MCF 10A (cell line): ENCODE results near the gene ADK. TPM values are rescaled to one million over a fixed set of nuclear protein-coding genes. Genes with fewer than 3 reads are reported as not detected.

Source experiments
- BruUV-seq: library from RNA; stranded (reverse); fragments of 400-500 nt; replicated peaks from 2 replicates; lab custom pipeline; 2021; lab: Mats Ljungman, UMichigan
- CTCF ChIA-PET: fragments of 300-600 bp; sonication (Branson Sonifier 250); formaldehyde crosslinking; extraction: SDS; loops from one replicate; lab custom pipeline; 2021; ENCODE audit warnings: antibody characterized with exemption, inconsistent platforms; lab: Yijun Ruan, JAX
- POLR2A ChIA-PET: fragments of 300-600, 350-650 bp; sonication (Branson Sonifier 250); formaldehyde crosslinking; extraction: SDS; loops from one replicate; lab custom pipeline; 2020; ENCODE audit warnings: antibody characterized with exemption, inconsistent platforms; lab: Yijun Ruan, JAX
- DNase-seq: peaks from one replicate; pipeline ENCODE4 v3.0.0-alpha.2; 2018; ENCODE audit not compliant: unreplicated experiment
- H3K27ac Mint-ChIP-seq: one replicate; pipeline ENCODE4 v1.8.0; 2022; ENCODE audit warnings: mild to moderate bottlenecking, low read depth, mixed read lengths; ENCODE audit not compliant: unreplicated experiment
- H3K27me3 Mint-ChIP-seq: one replicate; pipeline ENCODE4 v1.8.0; 2022; ENCODE audit warnings: mixed read lengths; ENCODE audit not compliant: insufficient read depth, unreplicated experiment
- H3K36me3 Mint-ChIP-seq: one replicate; pipeline ENCODE4 v1.8.0; 2022; ENCODE audit warnings: mild to moderate bottlenecking, moderate library complexity, mixed read lengths; ENCODE audit not compliant: insufficient read depth, unreplicated experiment
- H3K4me1 Mint-ChIP-seq: one replicate; pipeline ENCODE4 v1.8.0; 2022; ENCODE audit warnings: mixed read lengths; ENCODE audit not compliant: insufficient read depth, unreplicated experiment
- H3K4me3 Mint-ChIP-seq: one replicate; pipeline ENCODE4 v1.8.0; 2022; ENCODE audit warnings: mild to moderate bottlenecking, moderate library complexity, mixed read lengths; ENCODE audit not compliant: unreplicated experiment
- H3K9me3 Mint-ChIP-seq: one replicate; pipeline ENCODE4 v1.8.0; 2022; ENCODE audit warnings: mixed read lengths; ENCODE audit not compliant: unreplicated experiment
- intact Hi-C: fragments of 100-400 bp; cut with micrococcal nuclease; formaldehyde crosslinking; loops from 2 replicates; pipeline ENCODE4 v1.14.1; 2022
- total RNA-seq: library from RNA; stranded (reverse); gene quantifications from 2 replicates; pipeline ENCODE4 v1.2.3, GENCODE V29; 2022
- TF ChIP-seq, protein P1 (sequence below): fragments of 200-600 bp; IDR thresholded peaks from one replicate; pipeline ENCODE4 v1.8.0; 2022; ENCODE audit warnings: antibody characterized with exemption, mild to moderate bottlenecking; ENCODE audit not compliant: unreplicated experiment

The ADK gene
- total RNA-seq, 1 experiment from 2014 or later = 98.6 TPM

DNA sequence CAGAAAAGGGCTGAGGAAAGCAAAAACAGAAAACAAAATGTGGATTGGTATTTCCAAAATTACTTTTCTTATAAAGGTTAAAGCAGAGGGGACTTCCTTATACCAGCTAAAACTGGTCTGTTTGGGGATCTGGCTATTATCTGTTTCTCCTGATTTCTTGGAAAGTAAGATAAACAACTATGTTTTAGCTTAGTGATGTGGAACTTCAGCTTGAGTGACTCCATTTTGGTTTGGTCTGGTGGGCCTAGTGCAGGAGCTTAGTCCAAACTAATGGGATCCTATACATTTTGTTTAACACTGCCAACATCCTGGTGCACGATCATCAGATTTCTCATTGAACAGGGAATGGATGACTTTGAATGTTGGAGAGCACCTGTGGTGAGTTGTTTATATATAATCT lies 283.5 kb downstream of the ADK start:
- Mint-ChIP-seq H3K27ac (peak overlapping the region; percentile 43), H3K27me3 (no peaks in the 10 kb centered on the region), H3K36me3 (peaks cover 20% of the 10 kb centered on the region), H3K4me1 (peaks cover 17% of the 10 kb centered on the region), H3K4me3 (no peak overlapping the region), H3K9me3 (no peaks in the 10 kb centered on the region)
- intact Hi-C loops = no loop called here
- TF ChIP-seq, protein P1, sequence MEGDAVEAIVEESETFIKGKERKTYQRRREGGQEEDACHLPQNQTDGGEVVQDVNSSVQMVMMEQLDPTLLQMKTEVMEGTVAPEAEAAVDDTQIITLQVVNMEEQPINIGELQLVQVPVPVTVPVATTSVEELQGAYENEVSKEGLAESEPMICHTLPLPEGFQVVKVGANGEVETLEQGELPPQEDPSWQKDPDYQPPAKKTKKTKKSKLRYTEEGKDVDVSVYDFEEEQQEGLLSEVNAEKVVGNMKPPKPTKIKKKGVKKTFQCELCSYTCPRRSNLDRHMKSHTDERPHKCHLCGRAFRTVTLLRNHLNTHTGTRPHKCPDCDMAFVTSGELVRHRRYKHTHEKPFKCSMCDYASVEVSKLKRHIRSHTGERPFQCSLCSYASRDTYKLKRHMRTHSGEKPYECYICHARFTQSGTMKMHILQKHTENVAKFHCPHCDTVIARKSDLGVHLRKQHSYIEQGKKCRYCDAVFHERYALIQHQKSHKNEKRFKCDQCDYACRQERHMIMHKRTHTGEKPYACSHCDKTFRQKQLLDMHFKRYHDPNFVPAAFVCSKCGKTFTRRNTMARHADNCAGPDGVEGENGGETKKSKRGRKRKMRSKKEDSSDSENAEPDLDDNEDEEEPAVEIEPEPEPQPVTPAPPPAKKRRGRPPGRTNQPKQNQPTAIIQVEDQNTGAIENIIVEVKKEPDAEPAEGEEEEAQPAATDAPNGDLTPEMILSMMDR = no peak
- CTCF ChIA-PET = no interaction called here
- POLR2A ChIA-PET = no interaction called here
- DNase-seq = no peak
- BruUV-seq = no TSS peak

DNA sequence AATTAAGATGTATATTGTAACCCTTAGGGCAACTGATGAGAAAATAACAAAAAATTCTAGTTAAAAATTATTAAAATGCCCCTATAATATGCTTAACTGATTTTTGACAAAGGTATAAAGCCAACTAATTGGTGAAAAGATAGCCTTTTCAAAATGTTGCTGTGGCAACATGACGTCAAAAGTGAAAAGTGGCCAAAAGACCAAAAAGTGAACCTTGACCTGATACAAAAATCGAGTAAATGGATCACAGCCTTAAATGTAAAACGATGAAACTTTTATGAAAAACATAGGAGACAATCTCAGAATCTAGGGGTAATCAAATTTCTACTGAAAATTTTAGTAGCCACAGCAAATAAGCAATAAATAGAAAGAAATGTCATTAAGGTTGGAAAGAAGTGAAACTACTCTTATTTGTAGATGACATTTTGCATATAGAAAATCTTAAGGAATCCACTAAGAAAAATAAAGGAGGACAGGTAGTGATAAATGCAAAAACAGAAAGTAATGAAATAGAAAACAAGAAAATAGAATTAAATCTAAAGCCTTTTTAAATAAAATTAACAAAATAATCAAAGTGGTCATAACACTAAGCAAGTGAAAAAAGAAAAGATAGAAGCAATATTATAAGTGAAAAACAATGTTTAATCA lies 285.6 kb downstream of the ADK start:
- no peak overlapping the region for H3K27ac Mint-ChIP-seq
- no peaks in the 10 kb centered on the region for H3K9me3 Mint-ChIP-seq
- no TSS peak for BruUV-seq
- H3K27me3 Mint-ChIP-seq = no peaks in the 10 kb centered on the region
- ChIA-PET POLR2A (interaction anchor here (0.6 kb wide), 1 partner anchor 702 kb away, joined by 3 read pairs; no protein-coding TSS in a partner anchor), CTCF (interaction anchor here (0.6 kb wide), 1 partner anchor 33 kb away, joined by 3 read pairs; no protein-coding TSS in a partner anchor)
- H3K4me3 Mint-ChIP-seq = no peak overlapping the region
- intact Hi-C loops = no loop called here
- peaks cover 17% of the 10 kb centered on the region for H3K4me1 Mint-ChIP-seq
- TF ChIP-seq, protein P1 = no peak
- H3K36me3 Mint-ChIP-seq = peaks cover 11% of the 10 kb centered on the region
- no peak for DNase-seq

DNA sequence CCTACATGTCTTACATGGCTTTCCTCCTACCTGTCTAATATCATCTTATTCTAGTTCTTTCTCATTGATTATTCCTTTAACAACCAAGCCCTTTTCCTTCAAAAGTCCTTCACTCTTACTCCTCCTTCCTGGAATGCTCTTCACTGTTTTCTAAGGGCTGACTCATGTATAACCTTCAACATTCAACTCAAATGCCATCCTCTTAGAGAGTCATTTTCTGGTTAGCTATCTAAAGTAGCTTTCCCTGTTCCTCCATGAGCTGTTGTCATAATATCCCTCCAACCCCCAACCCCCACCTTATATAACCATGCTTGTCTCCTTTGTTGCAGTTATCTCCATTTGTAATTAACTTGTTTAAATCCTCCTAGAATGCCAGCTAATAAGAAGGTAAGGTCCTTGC lies 286.8 kb downstream of the ADK start:
- intact Hi-C loops = no loop called here
- H3K36me3 Mint-ChIP-seq = peaks cover 5% of the 10 kb centered on the region
- H3K4me3 Mint-ChIP-seq = no peak overlapping the region
- ChIA-PET CTCF (interaction anchor here (0.6 kb wide), 2 partner anchors 80 to 169 kb away, joined by 3 to 4 read pairs; no protein-coding TSS in a partner anchor), POLR2A (no interaction called here)
- peak overlapping the region; percentile 2 for H3K27ac Mint-ChIP-seq
- H3K4me1 Mint-ChIP-seq = peaks cover 17% of the 10 kb centered on the region
- peak; percentile 8 for DNase-seq
- H3K9me3 Mint-ChIP-seq = no peaks in the 10 kb centered on the region
- H3K27me3 Mint-ChIP-seq = no peaks in the 10 kb centered on the region
- TF ChIP-seq, protein P1 = no peak
- BruUV-seq = no TSS peak

DNA sequence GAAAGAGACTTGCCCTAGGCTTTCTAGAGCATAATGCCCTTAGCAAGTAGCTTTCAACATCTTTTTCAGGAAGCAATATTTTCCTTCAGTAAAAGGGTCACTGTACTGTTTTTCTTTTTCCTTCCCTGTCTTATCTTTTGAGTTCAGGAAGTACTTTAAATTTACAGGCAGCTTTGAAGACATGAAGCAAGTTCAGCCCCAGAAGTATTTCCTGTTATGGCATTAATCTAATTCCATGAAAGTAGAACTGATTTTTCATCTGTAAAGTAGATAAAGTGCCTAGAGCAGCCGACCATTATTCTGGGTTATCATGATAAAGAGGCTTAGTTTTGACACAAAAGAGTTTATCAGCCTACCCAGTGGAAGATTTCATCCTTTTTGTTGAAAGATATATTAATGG lies 288.2 kb downstream of the ADK start:
- intact Hi-C loops = no loop called here
- H3K9me3 Mint-ChIP-seq = no peaks in the 10 kb centered on the region
- DNase-seq = no peak
- ChIA-PET POLR2A (interaction anchor here (0.6 to 0.9 kb wide), 3 partner anchors 18 to 686 kb away, joined by 3 read pairs; no protein-coding TSS in a partner anchor), CTCF (no interaction called here)
- H3K4me1 Mint-ChIP-seq = peaks cover 9% of the 10 kb centered on the region
- H3K27ac Mint-ChIP-seq = no peak overlapping the region
- TF ChIP-seq, protein P1 = no peak
- no TSS peak for BruUV-seq
- H3K36me3 Mint-ChIP-seq = peaks cover 5% of the 10 kb centered on the region
- H3K4me3 Mint-ChIP-seq = no peak overlapping the region
- H3K27me3 Mint-ChIP-seq = no peaks in the 10 kb centered on the region
